Measurements from ENCODE around the gene HSPD1. TPM values are rescaled to one million over a fixed set of nuclear protein-coding genes. Genes with fewer than 3 reads are reported as not detected.

The HSPD1 gene
- total and polyA plus RNA-seq, 9 donors = 146 to 343 (median 192) TPM

DNA sequence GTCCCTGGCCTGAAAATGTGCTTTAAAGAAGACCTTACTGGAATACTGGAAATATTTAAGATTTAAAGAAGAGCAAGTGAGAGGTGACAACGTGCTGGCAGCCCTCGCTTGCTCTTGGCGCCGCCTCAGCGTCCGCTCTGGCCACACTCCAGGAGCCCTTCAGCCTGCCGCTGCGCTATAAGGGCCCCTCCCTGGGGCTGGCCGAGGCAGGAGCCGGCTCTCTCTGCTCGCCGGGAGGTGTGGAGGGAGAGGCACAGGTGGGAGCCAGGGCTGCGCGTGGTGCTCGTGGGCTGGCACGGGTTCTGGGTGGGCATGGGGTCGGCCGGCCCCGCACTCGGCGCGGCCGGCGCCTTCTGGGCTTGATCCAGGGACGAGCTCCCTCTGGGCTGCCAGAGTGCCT, 49.2 kb downstream of the HSPD1 start:
- no peaks in the 10 kb centered on the region for H3K36me3 ChIP-seq

DNA sequence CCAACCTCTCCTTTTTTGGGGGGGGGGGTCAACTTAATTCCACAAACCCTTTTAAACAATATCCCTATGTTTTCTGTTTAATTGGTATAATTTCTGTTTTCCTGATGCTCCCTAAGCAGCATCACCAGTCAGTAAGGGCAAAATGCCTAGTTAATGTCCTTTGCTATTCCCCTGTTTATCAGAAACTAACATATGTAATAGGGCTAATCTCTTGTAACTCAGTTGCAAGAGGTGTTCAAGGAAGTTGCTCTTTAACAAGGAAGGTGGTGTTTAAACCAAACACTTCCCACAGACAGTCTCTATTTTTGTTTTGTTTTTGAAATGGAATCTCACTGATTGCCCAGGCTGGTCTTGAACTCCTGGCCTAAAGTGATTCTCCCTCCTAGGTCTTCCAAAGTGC, 52.8 kb downstream of the HSPD1 start:
- Histone ChIP-seq H3K36me3 (no peaks in the 10 kb centered on the region), H3K4me1 (ENCODE audit: insufficient read depth) (no peaks in the 10 kb centered on the region), H3K4me3 (no peak overlapping the region), H3K27me3 (no peaks in the 10 kb centered on the region), H3K9me3 (no peaks in the 10 kb centered on the region), H3K27ac (no peak overlapping the region)
- no peak for DNase-seq
- intact Hi-C loops (cut with DNase I) = no loop called here
- TF ChIP-seq POLR2A (IDR thresholded peaks at IDR 0.05) = no peak
- TF ChIP-seq EP300 (IDR thresholded peaks at IDR 0.05) = no peak
- TF ChIP-seq, protein P1, sequence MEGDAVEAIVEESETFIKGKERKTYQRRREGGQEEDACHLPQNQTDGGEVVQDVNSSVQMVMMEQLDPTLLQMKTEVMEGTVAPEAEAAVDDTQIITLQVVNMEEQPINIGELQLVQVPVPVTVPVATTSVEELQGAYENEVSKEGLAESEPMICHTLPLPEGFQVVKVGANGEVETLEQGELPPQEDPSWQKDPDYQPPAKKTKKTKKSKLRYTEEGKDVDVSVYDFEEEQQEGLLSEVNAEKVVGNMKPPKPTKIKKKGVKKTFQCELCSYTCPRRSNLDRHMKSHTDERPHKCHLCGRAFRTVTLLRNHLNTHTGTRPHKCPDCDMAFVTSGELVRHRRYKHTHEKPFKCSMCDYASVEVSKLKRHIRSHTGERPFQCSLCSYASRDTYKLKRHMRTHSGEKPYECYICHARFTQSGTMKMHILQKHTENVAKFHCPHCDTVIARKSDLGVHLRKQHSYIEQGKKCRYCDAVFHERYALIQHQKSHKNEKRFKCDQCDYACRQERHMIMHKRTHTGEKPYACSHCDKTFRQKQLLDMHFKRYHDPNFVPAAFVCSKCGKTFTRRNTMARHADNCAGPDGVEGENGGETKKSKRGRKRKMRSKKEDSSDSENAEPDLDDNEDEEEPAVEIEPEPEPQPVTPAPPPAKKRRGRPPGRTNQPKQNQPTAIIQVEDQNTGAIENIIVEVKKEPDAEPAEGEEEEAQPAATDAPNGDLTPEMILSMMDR (IDR thresholded peaks at IDR 0.05) = no peak

More for the DNA sequence above, 49.2 kb downstream of the HSPD1 start:
- Histone ChIP-seq H3K9me3 (no peaks in the 10 kb centered on the region), H3K4me1 (ENCODE audit: insufficient read depth) (no peaks in the 10 kb centered on the region), H3K27ac (no peak overlapping the region), H3K4me3 (no peak overlapping the region), H3K27me3 (no peaks in the 10 kb centered on the region)
- intact Hi-C loops (cut with DNase I) = loop anchor here in 2 of 4 donors (5.0 kb wide), 1 partner anchor 47 kb away; the partner anchor contains the start of gene HSPD1 (in 2 of the 2)
- TF ChIP-seq POLR2A (IDR thresholded peaks at IDR 0.05) (no peak), EP300 (IDR thresholded peaks at IDR 0.05) (no peak)
- TF ChIP-seq, protein P1 (IDR thresholded peaks at IDR 0.05) = no peak
- peak in 1 of 5 donors; percentile 28 for DNase-seq
- 81 to 89% (median 89%) methylated on average over 25 of the region's 25 CpGs for WGBS, 3 donors

DNA sequence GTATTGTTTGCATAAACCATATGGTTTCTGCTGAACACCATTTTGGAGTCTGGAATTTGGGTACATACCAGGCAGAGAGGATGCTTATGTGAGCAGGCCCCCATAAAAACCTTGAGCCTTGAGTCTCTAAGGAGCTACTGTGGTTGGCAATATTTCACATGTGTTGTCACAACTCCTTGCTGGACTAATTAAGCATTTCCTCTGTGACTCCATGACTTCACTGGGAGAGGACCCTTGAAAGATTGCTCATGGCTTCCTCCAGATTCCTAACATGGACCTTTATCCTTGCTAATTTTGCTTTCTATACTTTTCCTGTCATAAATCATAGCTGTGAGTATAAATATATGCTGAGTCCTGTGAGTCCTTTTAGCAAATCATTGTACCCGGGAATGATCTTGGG, 53.9 kb downstream of the HSPD1 start:
- TF ChIP-seq POLR2A (IDR thresholded peaks at IDR 0.05) (no peak), EP300 (IDR thresholded peaks at IDR 0.05) (no peak)
- TF ChIP-seq, protein P1 (IDR thresholded peaks at IDR 0.05) = no peak

DNA sequence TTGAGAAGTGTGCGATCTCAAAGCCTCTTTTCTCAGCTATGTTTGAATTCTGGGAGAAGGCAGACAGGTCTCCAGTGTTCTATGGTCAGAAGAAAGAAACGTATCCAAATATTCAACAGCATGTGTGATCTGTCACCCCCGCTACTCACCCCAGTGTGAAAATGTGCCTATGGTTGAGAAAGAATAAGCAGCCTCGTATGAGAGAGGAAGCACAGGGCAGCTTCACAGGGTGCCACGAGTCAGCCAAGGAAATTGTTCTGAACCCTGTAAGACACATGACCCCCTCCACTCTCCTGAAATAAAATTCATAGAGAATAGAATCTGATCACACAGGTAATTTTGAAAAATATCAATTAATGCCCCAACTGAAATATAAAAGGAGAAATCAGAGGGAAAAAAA, 56.8 kb downstream of the HSPD1 start:
- no peak for DNase-seq
- Histone ChIP-seq H3K4me1 (ENCODE audit: insufficient read depth) (no peaks in the 10 kb centered on the region), H3K27me3 (no peaks in the 10 kb centered on the region), H3K27ac (no peak overlapping the region), H3K4me3 (no peak overlapping the region), H3K36me3 (no peaks in the 10 kb centered on the region), H3K9me3 (no peaks in the 10 kb centered on the region)
- 56 to 62% (median 60%) methylated on average over 5 of the region's 5 CpGs for WGBS, 3 donors
- TF ChIP-seq EP300 (IDR thresholded peaks at IDR 0.05) = no peak
- TF ChIP-seq, protein P1 (IDR thresholded peaks at IDR 0.05) = no peak
- intact Hi-C loops (cut with DNase I) = no loop called here

More for the DNA sequence above, 53.9 kb downstream of the HSPD1 start:
- DNase-seq = no peak
- Histone ChIP-seq H3K4me1 (ENCODE audit: insufficient read depth) (no peaks in the 10 kb centered on the region), H3K27ac (no peak overlapping the region), H3K36me3 (no peaks in the 10 kb centered on the region), H3K9me3 (no peaks in the 10 kb centered on the region), H3K27me3 (no peaks in the 10 kb centered on the region), H3K4me3 (no peak overlapping the region)
- WGBS, 3 donors = 53 to 60% (median 59%) methylated on average over 1 of the region's 1 CpG
- intact Hi-C loops (cut with DNase I) = no loop called here

Measured in ovary (tissue), 9 donors.